Stimulated activated CD4-positive, alpha-beta T cell treated with anti-CD3 and anti-CD28 coated beads, TNF-alpha, amount 100 ng/mL, for 4 hours (primary cell): ENCODE measurements around the gene L3MBTL2.
"Not testable (repeated sequence)": the region's sequence is repeated elsewhere in the genome, so short reads cannot be mapped to it uniquely, and the experiment has no call there.

Experiments used
- DNase-seq, 3 experiments: peaks; one replicate each; pipeline ENCODE4 v3.0.0-alpha.2; 2020; ENCODE audit warnings: low read depth in 3 of 3

The L3MBTL2 gene

GRCh38 chr22:41241133-41241676, 36.1 kb downstream of the L3MBTL2 start:
- no peak for DNase-seq

GRCh38 chr22:41242396-41243117, 37.4 kb downstream of the L3MBTL2 start:
- no peak for DNase-seq

DNA sequence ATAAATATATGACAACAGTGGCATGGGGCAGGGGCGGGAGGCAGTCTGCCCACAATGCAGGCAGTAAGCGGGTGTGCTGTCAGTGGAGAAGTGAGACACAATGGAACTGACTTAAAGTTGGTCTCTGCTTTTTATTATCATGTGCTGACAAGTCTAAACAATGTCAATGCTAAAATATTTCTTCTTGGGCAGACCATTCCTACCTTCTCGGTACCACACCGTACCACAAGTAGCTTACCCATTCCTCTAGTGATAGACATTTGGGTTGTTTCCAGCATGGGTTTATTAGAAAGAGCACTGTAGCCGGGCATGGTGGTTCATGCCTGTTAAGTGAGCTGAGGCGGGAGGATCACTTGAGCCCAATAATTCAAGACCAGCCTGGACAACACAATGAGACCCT, 38.2 kb downstream of the L3MBTL2 start:
- DNase-seq, result no peak

- DNase-seq, result no peak
Measured at GRCh38 chr22:41245917-41246499, 40.9 kb downstream of the L3MBTL2 start.

DNA sequence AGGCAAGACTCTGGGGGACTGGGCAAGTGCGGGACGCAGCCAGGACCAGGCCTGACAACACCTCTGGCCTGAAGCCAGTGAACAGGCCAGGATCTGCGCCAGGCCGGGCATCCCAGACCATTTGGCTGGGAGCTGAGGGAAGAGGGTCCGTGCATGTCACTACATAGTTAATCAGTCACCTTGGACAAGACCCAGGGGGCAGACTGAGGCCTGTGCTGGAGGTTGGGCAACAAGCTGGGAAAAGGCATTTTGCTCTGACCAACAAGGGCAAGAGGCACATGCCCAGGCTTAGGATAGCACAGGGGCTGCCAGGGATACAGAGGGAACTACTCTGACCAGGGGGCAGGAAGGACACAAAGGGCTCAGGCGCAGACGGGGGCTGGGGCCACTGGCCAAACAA, 42.6 kb downstream of the L3MBTL2 start:
- no peak for DNase-seq

DNA sequence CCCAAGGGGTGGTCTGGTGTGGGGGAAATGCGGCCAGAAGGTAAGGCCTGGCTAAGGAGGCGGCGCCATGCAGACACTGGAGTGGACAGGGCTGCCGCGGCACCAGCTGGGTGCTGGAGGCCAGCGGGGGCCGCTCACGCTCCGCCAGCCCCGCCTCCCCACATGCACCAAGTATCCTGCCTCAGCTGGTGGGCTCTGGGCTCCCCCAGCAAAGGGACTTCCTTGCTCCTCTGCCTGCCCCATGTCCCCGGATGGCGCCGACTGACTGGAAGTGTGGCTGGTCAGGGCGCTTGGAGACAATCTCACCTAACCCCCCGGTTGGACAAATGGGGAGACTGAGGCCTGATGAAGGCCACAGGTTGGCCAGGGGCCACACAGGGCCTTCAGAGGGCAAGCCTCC, 43.2 kb downstream of the L3MBTL2 start:
- no peak for DNase-seq

DNA sequence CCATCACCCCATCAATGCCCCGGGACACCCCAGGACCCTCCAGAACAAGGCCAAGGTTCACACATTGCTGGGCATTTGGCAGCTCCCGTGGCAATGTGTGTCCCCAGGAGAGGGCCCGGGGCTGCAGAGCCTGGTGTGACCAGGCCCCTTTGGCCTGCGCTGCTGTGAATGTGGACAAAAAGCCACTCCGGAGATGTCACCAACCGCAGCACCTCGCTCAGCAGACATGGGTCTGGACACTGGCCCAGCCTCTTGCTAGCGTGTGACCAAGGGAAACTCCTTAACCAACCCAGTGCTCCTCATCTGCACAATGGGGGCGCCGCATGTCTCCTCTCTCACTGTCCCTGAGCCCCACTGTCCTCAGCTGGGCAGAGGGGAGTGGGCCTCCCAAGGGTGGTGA, 43.6 kb downstream of the L3MBTL2 start:
- no peak for DNase-seq

DNA sequence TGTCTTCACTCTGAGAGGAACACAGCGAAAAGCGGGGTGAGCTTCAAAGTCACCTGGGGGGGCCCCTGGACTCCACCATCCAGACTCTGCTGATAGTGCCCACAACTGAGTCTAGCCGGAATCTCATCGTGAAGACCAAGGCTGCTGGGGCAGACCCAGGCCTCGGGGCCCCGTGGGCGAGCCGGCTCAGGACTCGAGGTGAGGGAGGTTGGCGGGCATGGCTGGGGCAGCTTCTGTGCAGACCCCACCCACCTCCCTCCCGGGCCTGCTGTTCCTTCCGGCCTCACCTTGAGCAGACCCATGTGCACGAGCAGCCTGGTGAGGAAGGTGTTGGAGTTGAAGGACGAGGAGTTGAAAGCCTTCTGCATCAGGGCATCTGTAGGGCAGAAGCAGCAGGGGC, 44.3 kb downstream of the L3MBTL2 start:
- DNase-seq, result no peak

DNA sequence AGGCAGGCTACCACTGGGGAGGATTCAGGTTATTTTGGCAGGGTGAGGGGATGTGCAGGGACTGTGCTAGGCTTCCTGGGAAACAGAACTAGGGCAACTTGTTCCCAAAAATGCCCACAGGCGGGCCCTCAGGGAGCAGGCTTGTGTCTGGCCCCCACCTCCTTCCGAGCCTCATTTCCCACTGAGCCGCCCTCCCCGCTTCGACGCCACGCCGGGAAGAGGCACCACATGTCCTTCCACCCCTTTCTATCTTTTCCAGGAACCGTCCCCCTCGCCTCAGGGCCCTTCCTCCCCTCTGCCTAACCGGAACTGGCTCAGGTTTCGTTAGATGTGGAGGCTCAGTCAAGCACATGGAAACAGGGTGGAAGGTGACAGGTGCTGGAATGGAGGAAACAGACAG, 45.0 kb downstream of the L3MBTL2 start:
- no peak for DNase-seq

DNA sequence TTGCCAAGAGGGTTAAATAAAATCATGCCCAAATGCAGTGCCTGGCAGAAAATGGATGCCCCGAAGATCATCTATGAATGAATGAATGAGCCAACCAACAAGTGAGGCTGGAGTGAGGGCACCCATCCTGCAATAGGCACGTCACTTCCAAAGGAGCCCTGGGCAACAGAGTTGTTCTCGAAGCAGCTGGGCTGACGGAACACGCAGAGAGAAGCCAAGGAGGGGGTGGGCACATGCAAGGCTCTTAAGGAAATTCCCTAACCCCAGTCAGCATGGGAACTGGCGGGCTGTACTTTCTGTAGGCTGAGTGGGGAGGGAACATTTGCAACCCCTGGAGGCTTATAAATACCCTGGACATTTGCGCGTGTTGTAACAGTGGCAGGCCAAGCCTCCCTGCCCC, 47.3 kb downstream of the L3MBTL2 start:
- DNase-seq, result no peak

DNA sequence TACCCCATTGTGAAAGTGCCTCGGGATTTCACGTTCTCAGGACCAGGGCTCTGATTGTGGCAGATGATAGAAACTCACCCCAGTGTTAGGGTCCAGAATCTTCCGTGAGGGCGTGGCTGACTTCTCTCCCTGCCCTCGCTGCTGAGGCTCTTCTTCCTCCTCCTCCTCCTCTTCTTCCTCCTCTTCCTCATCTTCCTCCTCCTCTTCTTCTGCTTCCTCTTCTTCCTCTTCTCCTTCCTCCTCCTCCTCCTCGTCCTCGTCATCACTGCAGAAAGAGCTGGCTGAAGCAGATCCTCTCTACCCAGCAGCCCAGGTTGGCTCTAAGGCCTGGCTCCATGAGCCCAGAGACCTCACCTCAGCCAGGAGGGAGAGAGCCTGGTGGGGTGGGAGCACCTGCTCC, 49.1 kb downstream of the L3MBTL2 start:
- DNase-seq, result no peak

DNA sequence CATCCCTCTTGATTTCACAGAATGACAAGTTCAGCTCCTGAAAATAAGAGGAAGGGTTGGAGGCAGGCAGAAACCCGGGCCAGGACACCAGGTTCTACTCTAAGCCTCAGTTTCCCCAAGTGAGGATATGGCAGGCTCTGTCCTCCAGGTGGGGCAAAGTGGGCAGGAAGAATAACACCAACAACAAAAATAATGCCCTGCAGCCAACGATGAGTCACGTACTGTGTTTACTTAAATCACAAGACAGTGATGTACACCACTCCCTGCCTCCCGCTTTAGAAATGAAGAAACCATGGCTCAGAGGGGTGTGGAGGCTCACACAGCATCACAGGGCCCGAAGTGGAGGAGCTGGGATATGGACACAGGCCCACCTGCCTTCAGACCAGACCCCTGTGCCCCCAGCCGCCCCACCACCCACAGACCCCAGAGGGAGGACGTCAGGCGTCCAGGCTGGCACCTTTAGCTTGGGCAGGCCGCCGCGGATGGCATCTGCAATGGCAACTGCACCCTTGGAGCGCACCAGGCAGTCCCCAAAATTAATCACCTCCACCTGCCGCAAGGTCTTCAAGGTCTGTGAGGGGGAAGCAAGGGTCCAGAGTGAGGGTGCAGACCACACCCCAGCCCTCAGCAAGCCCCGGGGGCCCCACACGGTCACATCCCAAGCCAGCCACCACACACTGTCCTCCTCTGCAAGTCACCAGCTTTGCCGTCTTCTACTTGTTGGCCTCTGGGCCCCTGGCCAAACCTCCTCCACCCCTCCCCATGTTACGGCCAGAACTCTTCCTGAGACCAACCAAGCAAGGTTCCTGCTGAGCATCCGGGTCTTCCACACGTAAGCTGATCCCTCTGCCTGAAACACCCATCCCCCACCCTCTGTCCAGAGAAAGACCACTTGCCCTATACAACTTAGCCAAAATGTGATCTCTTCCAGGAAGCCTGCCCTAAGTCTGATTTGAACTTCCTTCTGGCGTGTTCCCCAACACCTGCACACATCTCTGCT, 51.4 kb downstream of the L3MBTL2 start:
- no peak for DNase-seq

- no peak for DNase-seq
Measured at GRCh38 chr22:41257696-41258095, 52.6 kb downstream of the L3MBTL2 start.

- not testable (repeated sequence) for DNase-seq
Measured at GRCh38 chr22:41259756-41260155, 54.6 kb downstream of the L3MBTL2 start.

GRCh38 chr22:41260871-41261270, 55.8 kb downstream of the L3MBTL2 start:
- no peak for DNase-seq

DNA sequence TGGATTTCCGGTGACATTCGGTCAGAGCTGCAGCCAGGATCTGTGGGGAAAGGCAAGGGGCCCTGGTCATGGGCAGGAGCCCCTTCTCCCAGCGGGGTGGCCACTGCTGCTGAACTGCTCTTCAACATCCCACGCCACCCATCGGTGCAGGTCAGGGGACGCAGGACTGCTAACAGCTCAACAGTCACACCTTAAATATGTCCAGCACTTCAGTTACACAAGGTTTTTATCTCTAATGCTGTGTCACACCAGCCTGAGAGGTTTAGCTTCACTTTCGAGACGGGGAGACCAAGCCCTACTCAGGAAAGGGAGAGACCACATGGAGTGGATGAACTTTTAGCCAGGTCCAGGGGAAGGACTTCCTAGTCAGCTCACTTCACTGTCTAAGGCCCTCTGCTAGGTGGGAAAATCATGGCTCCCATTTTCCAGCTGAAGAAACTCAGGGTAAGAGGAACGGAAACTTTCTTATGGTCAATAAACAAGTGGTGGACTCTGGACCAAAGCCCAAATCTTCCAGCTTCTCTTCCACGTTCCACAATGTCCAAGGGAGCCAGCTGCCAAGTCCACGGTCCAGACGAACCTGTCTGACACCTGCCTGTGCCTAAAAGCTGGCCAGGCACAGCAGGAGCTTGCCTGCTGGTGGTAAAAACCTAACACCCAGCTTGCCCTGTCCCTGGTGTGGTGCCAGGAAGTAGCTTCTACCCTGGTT, 56.6 kb downstream of the L3MBTL2 start:
- DNase-seq, result no peak

- DNase-seq, result no peak
Measured at GRCh38 chr22:41262250-41262765, 57.2 kb downstream of the L3MBTL2 start.

- DNase-seq, result no peak
Measured at GRCh38 chr22:41263704-41264103, 58.6 kb downstream of the L3MBTL2 start.

DNA sequence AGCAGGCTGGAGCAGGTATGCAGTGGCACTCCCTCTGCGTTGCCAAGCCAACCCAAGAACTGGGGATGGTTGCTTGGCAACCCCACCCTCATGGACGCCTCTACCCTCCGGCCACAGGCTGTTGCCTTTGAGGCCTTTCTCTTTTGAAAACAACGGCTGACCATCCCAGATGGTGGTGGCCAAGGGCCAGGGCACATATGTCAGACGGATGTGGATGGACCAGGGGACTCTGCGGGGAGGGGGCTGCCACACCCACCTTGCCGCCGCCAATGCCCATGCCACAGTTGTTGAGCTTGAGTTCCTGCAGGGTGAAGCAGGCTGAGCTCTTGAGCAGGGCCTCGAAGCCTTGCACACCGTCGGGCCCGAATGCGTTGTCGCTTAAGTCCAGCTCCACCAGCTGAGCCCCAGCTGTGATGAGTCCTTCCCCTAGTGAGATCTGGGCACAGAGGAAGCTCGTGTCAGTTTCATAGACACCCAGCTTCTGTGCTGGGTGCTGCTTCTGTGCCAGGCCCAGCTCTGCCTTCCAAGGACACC, 59.4 kb downstream of the L3MBTL2 start:
- no peak for DNase-seq

DNA sequence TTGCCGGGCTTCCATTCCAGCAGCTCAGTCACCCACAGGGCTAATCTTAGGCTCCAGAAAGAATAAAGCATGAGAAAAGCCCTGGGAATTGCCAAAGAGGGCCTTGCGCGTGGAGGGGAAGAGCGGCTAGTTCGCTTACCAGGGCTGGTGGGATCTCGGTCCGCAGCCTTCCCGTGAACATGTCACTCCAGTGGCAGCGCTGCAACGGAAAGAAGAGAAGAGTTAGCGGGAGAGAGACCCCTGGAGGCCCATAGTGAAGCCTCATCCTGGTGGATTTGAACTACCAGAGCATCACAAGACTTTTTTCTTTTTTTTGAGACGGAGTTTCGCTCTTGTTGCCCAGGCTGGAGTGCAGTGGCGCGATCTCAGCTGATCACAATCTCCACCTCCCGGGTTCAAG, 62.8 kb downstream of the L3MBTL2 start:
- no peak for DNase-seq

DNA sequence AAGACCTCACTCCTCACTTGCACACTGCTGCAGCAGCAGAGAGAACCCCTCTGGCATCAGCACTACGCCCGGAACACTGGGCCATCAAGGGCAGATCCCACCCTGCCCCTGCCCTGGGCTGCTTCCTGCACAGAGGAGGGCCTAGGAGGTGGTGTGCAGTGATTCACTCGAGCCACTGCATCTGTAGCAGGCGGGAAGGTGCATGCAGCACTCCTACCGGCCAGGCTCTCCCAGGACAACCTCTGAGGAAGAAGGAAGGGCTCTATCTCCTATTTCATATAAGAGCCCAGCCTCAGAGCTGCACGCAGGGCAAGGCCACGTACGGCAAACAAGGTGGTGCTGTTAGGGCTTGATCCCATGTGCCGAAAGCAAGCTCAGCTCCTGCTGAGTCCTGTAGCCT, 66.7 kb downstream of the L3MBTL2 start:
- DNase-seq, result no peak
